ENCODE measurements around the gene GRM7.

DNA sequence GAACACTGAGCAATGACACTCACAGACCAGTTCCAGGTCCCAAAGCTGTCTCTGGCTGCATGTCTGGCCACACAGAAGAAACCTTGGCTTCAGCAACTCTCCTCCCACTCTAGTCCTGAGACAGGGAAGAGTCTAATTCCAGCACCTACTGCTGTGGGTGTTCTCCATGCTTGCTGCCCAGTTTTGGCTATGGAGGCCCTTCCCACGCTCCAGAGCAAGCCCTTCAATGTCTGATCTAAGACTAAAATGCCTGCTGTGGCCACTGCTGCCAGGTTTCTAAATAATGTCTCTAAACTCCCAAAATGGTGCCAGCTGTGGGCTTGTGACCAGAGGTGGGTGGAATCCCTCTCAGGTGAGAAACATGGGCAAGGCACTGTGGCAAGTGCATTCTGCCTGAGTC is 531.3 kb downstream of the GRM7 start:
- TF ChIP-seq, protein P1, sequence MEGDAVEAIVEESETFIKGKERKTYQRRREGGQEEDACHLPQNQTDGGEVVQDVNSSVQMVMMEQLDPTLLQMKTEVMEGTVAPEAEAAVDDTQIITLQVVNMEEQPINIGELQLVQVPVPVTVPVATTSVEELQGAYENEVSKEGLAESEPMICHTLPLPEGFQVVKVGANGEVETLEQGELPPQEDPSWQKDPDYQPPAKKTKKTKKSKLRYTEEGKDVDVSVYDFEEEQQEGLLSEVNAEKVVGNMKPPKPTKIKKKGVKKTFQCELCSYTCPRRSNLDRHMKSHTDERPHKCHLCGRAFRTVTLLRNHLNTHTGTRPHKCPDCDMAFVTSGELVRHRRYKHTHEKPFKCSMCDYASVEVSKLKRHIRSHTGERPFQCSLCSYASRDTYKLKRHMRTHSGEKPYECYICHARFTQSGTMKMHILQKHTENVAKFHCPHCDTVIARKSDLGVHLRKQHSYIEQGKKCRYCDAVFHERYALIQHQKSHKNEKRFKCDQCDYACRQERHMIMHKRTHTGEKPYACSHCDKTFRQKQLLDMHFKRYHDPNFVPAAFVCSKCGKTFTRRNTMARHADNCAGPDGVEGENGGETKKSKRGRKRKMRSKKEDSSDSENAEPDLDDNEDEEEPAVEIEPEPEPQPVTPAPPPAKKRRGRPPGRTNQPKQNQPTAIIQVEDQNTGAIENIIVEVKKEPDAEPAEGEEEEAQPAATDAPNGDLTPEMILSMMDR (conservative IDR thresholded peaks at IDR 0.05; ENCODE audit: low read depth, low read length), result no peak
- TF ChIP-seq POLR2A (IDR thresholded peaks at IDR 0.05; ENCODE audit: low read depth, low read length), result no peak
- TF ChIP-seq, protein P2, sequence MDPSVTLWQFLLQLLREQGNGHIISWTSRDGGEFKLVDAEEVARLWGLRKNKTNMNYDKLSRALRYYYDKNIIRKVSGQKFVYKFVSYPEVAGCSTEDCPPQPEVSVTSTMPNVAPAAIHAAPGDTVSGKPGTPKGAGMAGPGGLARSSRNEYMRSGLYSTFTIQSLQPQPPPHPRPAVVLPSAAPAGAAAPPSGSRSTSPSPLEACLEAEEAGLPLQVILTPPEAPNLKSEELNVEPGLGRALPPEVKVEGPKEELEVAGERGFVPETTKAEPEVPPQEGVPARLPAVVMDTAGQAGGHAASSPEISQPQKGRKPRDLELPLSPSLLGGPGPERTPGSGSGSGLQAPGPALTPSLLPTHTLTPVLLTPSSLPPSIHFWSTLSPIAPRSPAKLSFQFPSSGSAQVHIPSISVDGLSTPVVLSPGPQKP (IDR thresholded peaks at IDR 0.05; ENCODE audit: borderline replicate concordance, low read depth, low read length), result no peak
- TF ChIP-seq, protein P3, sequence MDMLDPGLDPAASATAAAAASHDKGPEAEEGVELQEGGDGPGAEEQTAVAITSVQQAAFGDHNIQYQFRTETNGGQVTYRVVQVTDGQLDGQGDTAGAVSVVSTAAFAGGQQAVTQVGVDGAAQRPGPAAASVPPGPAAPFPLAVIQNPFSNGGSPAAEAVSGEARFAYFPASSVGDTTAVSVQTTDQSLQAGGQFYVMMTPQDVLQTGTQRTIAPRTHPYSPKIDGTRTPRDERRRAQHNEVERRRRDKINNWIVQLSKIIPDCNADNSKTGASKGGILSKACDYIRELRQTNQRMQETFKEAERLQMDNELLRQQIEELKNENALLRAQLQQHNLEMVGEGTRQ (IDR thresholded peaks at IDR 0.05; ENCODE audit: low read depth, low read length), result no peak
- no peak for TF ChIP-seq BHLHE40 (IDR thresholded peaks at IDR 0.05; ENCODE audit: low read depth, low read length)

Data from IMR-90 (cell line).